ENCODE data around the gene KLHL21.
"Not testable (repeated sequence)": the region's sequence is repeated elsewhere in the genome, so short reads cannot be mapped to it uniquely, and the experiment has no call there.

KLHL21 gene

GRCh38 chr1:6602669-6603237 is at the start of gene KLHL21:
KLHL21 (minus strand) TSS chr1:6602869; CDS start chr1:6602817, 52 bp downstream.
- DNase-seq (ENCODE audit: low spot score) = peak; percentile 80

GRCh38 chr1:6651909-6652308 is 49.2 kb upstream of the KLHL21 start:
- no peak for DNase-seq (ENCODE audit: low spot score)

GRCh38 chr1:6648556-6648955 is 45.9 kb upstream of the KLHL21 start:
- no peak for DNase-seq (ENCODE audit: low spot score)

- DNase-seq (ENCODE audit: low spot score) = peak; percentile 50
Observed at GRCh38 chr1:6646499-6647148, 44.0 kb upstream of the KLHL21 start.

GRCh38 chr1:6645018-6645417 is 42.3 kb upstream of the KLHL21 start:
- DNase-seq (ENCODE audit: low spot score) = no peak

- DNase-seq (ENCODE audit: low spot score) = not testable (repeated sequence)
Observed at GRCh38 chr1:6640867-6641266, 38.2 kb upstream of the KLHL21 start.

- no peak for DNase-seq (ENCODE audit: low spot score)
Observed at GRCh38 chr1:6638226-6638625, 35.6 kb upstream of the KLHL21 start.

- no peak for DNase-seq (ENCODE audit: low spot score)
Observed at GRCh38 chr1:6637770-6638169, 35.1 kb upstream of the KLHL21 start.

- not testable (repeated sequence) for DNase-seq (ENCODE audit: low spot score)
Observed at GRCh38 chr1:6636778-6637177, 34.1 kb upstream of the KLHL21 start.

GRCh38 chr1:6635910-6636760 is 33.5 kb upstream of the KLHL21 start:
- DNase-seq (ENCODE audit: low spot score) = no peak

- no peak for DNase-seq (ENCODE audit: low spot score)
Observed at GRCh38 chr1:6635161-6635909, 32.7 kb upstream of the KLHL21 start.

GRCh38 chr1:6634371-6635052 is 31.8 kb upstream of the KLHL21 start:
- DNase-seq (ENCODE audit: low spot score) = no peak

- DNase-seq (ENCODE audit: low spot score) = no peak
Observed at GRCh38 chr1:6632588-6633514, 30.2 kb upstream of the KLHL21 start.

- no peak for DNase-seq (ENCODE audit: low spot score)
Observed at GRCh38 chr1:6631058-6631457, 28.4 kb upstream of the KLHL21 start.

- no peak for DNase-seq (ENCODE audit: low spot score)
Observed at GRCh38 chr1:6630027-6630426, 27.4 kb upstream of the KLHL21 start.

- no peak for DNase-seq (ENCODE audit: low spot score)
Observed at GRCh38 chr1:6628971-6629479, 26.4 kb upstream of the KLHL21 start.

- no peak for DNase-seq (ENCODE audit: low spot score)
Observed at GRCh38 chr1:6627841-6628545, 25.3 kb upstream of the KLHL21 start.

GRCh38 chr1:6627031-6627430 is 24.4 kb upstream of the KLHL21 start:
- no peak for DNase-seq (ENCODE audit: low spot score)

- no peak for DNase-seq (ENCODE audit: low spot score)
Observed at GRCh38 chr1:6625584-6626149, 23.0 kb upstream of the KLHL21 start.

Measured in COLO829 (cell line).